ENCODE measurements around the gene NR3C2.
"Not testable (repeated sequence)": the region's sequence is repeated elsewhere in the genome, so short reads cannot be mapped to it uniquely, and the experiment has no call there.

The NR3C2 gene

GRCh38 chr4:148094149-148094548, 348.1 kb downstream of the NR3C2 start:
- no peak for DNase-seq

- DNase-seq: no peak
These were observed 349.1 kb downstream of the NR3C2 start for GRCh38 chr4:148093065-148093464.

GRCh38 chr4:148092316-148093014, 349.7 kb downstream of the NR3C2 start:
- no peak for DNase-seq

- DNase-seq: no peak
These were observed 350.3 kb downstream of the NR3C2 start for GRCh38 chr4:148091896-148092295.

GRCh38 chr4:148090503-148091476, 351.4 kb downstream of the NR3C2 start:
- DNase-seq: peak; percentile 37

GRCh38 chr4:148090029-148090428, 352.2 kb downstream of the NR3C2 start:
- no peak for DNase-seq

- no peak for DNase-seq
These were observed 352.6 kb downstream of the NR3C2 start for GRCh38 chr4:148089624-148090023.

GRCh38 chr4:148083073-148083472, 359.1 kb downstream of the NR3C2 start:
- not testable (repeated sequence) for DNase-seq

- no peak for DNase-seq
These were observed 360.5 kb downstream of the NR3C2 start for GRCh38 chr4:148081745-148082144.

- DNase-seq: no peak
These were observed 360.9 kb downstream of the NR3C2 start for GRCh38 chr4:148081267-148081666.

- no peak for DNase-seq
These were observed 362.3 kb downstream of the NR3C2 start for GRCh38 chr4:148079961-148080360.

- DNase-seq: no peak
These were observed 364.2 kb downstream of the NR3C2 start for GRCh38 chr4:148078061-148078460.

- DNase-seq: no peak
These were observed 364.6 kb downstream of the NR3C2 start for GRCh38 chr4:148077581-148077980.

GRCh38 chr4:148076964-148077363, 365.2 kb downstream of the NR3C2 start:
- DNase-seq: no peak

GRCh38 chr4:148075438-148075837, 366.8 kb downstream of the NR3C2 start:
- DNase-seq: no peak

- no peak for DNase-seq
These were observed 367.8 kb downstream of the NR3C2 start for GRCh38 chr4:148074462-148074861.

GRCh38 chr4:148073349-148073748, 368.9 kb downstream of the NR3C2 start:
- DNase-seq: no peak

GRCh38 chr4:148072789-148073188, 369.4 kb downstream of the NR3C2 start:
- no peak for DNase-seq

GRCh38 chr4:148071009-148071408, 371.2 kb downstream of the NR3C2 start:
- no peak for DNase-seq

- no peak for DNase-seq
These were observed 372.4 kb downstream of the NR3C2 start for GRCh38 chr4:148069895-148070178.

- DNase-seq: no peak
These were observed 372.9 kb downstream of the NR3C2 start for GRCh38 chr4:148069086-148069894.

- DNase-seq: no peak
These were observed 373.9 kb downstream of the NR3C2 start for GRCh38 chr4:148068065-148068911.

Measured in RPMI8226 (cell line).